NCI-H1417 (cell line): ENCODE data around the gene UBA1.

Experiments used
- DNase-seq, 3 experiments: peaks; one replicate each; lab custom pipeline; 2025; lab: John Stamatoyannopoulos, UW

Gene UBA1

GRCh38 chrX:47189906-47190305 is 3.7 kb upstream of the UBA1 start:
- DNase-seq: no peak

GRCh38 chrX:47190445-47191269 is 3.0 kb upstream of the UBA1 start:
- DNase-seq: peak; percentile 80 to 98 (median 93)

DNA sequence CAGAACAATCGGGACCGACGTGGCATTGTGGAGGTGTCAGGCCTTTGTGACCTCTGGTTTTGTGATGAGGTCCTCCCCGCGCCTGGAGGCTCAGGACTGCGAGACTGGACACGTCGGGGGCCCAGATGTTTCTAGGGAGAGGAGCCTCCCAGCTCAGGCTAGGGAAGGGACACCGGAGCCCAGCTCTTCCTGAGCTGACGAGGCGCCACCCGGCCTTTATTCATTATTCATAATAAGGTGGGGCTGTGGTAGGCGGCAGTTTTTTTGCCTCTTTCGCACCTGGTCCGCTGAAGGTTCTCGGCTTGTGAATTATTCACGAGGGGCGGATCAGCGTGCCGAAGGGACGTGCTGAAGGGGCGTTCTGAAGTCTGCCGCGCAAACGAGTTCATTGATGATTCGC is 2.3 kb upstream of the UBA1 start:
- DNase-seq: peak; percentile 33 to 79 (median 63)

GRCh38 chrX:47191806-47192401 is 1.7 kb upstream of the UBA1 start:
- DNase-seq: no peak

GRCh38 chrX:47194194-47194787 is 662 bp downstream of the UBA1 start:
- DNase-seq: no peak

- DNase-seq: no peak
Observed at GRCh38 chrX:47196098-47196497, 2.5 kb downstream of the UBA1 start.

- no peak for DNase-seq
Observed at GRCh38 chrX:47197526-47197925, 3.9 kb downstream of the UBA1 start.

DNA sequence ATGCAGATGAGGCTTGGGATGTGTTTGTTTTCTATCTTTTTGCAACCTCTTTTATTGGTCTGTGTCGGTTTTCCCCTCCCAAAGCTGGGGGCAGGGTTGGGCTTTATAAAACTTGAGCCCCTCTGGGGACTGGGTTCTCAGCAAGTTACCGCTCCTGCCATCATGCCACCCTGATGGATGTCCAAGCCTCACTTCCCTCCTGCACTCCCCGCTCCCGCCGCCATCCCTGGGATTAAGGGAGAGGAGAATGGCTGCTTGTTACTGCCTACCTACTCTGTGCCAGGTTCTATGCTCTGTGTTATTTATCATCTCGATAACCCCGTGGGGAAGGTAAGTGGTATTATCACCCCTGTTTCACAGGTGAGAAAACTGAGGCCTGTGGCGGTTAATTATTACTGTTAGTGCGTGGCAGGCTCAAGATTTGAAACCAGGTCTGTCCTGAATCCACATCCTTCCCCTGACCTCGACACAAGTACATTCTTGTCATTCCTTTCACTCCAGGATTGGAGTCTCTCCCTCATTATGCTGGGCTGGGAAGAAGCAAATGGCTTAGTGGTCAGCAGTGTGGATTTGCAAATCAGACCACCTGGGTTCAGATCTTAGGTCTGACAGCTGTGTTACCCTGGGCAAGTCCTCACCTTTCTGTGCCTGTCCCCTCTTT is 4.5 kb downstream of the UBA1 start:
- no peak for DNase-seq

DNA sequence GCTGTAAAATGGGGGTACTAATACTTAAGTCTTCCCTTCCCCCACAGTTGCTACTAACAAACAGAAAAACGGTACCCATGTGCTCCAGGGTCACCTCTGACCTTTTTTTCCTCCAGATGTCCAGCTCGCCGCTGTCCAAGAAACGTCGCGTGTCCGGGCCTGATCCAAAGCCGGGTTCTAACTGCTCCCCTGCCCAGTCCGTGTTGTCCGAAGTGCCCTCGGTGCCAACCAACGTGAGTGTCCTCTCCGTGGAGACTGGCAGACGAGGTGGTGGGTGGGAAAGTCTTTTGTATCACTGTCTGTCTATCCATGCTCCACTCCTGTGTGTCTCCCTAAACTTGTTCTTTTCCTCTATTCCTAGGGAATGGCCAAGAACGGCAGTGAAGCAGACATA is 5.1 kb downstream of the UBA1 start:
- DNase-seq: no peak

DNA sequence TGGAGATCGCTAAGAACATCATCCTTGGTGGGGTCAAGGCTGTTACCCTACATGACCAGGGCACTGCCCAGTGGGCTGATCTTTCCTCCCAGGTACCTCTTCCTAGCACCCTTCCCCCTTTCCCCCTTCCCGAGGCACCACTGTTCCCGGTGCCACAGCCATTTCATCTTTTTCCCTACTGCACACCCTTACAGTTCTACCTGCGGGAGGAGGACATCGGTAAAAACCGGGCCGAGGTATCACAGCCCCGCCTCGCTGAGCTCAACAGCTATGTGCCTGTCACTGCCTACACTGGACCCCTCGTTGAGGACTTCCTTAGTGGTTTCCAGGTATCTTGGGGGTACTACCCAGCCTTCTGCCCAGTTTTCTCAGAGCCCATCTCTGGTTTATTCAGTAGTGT is 5.7 kb downstream of the UBA1 start:
- DNase-seq: no peak

- DNase-seq: no peak
Observed at GRCh38 chrX:47200385-47201150, 6.9 kb downstream of the UBA1 start.

GRCh38 chrX:47201345-47201944 is 7.8 kb downstream of the UBA1 start:
- DNase-seq: no peak

- DNase-seq: no peak
Observed at GRCh38 chrX:47202316-47202715, 8.7 kb downstream of the UBA1 start.

DNA sequence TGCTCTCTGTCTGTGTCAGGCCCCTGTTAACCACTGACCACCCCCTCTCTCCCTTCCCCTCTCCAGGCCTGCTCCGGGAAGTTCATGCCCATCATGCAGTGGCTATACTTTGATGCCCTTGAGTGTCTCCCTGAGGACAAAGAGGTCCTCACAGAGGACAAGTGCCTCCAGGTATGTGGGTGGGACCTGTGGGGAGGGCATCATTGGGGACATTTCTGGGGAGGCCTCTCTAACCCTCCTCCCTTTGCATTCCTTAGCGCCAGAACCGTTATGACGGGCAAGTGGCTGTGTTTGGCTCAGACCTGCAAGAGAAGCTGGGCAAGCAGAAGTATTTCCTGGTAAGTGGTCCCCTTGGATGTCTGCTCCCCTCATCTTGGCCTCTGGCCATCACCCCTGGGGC is 9.2 kb downstream of the UBA1 start:
- no peak for DNase-seq

DNA sequence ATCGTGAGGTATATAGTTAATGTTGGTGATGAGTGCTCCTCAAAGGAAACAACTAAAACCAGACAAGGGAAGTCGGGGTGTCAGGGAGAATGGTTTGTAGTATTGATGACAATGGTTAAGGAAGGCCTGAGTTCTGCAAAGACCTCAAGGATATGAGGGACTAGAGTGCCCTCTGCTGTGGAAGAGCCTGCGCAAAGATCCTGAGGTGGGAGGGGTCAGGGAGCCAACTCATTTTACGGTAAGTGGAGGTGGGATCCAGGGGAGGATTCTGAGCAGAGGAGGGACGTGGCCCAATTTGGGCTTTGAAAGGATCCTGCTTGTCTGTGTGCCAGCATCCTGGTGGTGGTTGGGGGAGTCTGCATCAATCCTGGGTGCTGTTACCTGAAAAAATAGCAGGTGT is 11.3 kb downstream of the UBA1 start:
- peak in 1 of 3 experiments; percentile 31 for DNase-seq

DNA sequence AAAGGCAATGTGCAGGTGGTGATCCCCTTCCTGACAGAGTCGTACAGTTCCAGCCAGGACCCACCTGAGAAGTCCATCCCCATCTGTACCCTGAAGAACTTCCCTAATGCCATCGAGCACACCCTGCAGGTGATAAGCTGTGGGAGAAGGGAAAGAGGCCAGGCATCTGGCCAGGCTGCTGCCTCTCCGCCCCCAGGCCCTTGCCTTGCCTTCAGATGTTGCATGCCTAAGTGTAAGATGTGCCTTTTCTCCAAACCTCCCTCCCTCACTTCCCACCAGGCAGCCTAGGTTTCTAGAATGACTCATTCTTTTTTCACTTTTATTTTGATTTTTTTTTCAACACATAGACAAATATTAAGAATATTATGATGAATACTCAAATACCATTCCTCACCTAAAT is 12.7 kb downstream of the UBA1 start:
- no peak for DNase-seq

GRCh38 chrX:47208108-47208507 is 14.5 kb downstream of the UBA1 start:
- DNase-seq: no peak

DNA sequence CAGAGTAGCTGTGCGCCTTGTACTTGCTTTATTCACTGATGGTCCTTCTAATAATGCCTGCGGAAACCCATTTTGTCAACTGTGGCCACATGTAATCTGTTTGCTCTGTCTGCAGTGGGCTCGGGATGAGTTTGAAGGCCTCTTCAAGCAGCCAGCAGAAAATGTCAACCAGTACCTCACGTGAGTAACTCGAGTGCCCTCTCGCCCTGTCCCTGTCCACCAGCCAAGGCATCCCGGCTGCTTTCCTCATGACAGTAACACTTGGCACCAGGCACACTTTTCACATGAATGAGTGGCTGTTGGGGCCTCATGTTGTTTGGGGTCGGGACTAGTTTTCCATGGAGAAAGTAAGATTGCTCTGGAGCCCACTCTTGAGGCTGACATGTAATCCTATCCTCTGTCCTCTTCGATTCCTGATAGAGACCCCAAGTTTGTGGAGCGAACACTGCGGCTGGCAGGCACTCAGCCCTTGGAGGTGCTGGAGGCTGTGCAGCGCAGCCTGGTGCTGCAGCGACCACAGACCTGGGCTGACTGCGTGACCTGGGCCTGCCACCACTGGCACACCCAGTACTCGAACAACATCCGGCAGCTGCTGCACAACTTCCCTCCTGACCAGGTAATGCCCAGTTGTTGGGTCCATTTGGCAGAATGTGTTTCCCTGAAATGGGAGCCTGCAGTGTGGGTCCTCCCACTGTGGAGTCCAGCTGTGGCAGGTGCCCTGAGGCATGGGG is 16.0 kb downstream of the UBA1 start:
- DNase-seq: no peak

DNA sequence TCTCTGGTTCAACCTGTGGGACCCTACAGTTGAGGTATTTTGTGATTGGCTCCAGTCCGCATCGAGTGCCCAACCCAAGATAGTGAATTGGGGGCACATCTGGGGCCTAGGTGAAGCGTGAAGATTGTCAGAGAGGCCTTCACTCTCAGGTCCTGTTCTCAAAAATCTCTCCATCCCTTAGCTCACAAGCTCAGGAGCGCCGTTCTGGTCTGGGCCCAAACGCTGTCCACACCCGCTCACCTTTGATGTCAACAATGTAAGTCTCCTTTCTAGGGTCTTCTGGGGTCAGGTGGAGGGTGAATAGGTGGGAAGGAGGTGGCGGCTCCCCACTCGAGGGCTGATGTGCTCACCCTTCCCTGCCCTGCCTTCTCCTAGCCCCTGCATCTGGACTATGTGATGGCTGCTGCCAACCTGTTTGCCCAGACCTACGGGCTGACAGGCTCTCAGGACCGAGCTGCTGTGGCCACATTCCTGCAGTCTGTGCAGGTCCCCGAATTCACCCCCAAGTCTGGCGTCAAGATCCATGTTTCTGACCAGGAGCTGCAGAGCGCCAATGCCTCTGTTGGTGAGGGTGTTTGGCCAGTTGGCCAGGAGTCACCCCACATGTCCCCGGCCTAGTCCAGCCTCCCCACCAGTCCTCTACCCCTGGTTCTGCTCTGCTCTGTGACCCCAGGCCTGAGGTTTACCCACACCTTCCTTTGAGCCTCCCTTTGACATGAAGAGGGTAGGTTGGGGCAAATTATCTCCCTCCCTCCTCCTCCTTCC is 17.2 kb downstream of the UBA1 start:
- no peak for DNase-seq
